Measurements from ENCODE around the gene RBMS3.

Gene RBMS3

GRCh38 chr3:29268651-29269050, 12.2 kb upstream of the RBMS3 start:
- Histone ChIP-seq H3K4ac (ENCODE audit: low read depth, low read length) (no peak overlapping the region), H3K23ac (ENCODE audit: low read length) (no peak overlapping the region), H2BK5ac (ENCODE audit: low read depth, low read length, poor library complexity) (no peak overlapping the region), H3K14ac (ENCODE audit: low read length) (no peak overlapping the region), H3K4me2 (ENCODE audit: low read length) (no peak overlapping the region), H3K79me2 (ENCODE audit: control insufficient read depth, insufficient read depth, low read length, poor library complexity) (no peaks in the 10 kb centered on the region), H3K4me1 (ENCODE audit: control insufficient read depth in 1 of 2, insufficient read depth in 2 of 2, low read length in 2 of 2) (no peaks in the 10 kb centered on the region), H4K12ac (ENCODE audit: low read depth, low read length) (no peak overlapping the region), H4K91ac (ENCODE audit: low read depth, low read length) (no peak overlapping the region), H3K4me3 (ENCODE audit: low read depth, low read length) (no peak overlapping the region), H4K8ac (ENCODE audit: low read depth, low read length) (no peak overlapping the region), H2AK5ac (ENCODE audit: low read length) (no peak overlapping the region), H3K9me3 (ENCODE audit: insufficient read depth, low read depth, low read length) (no peaks in the 10 kb centered on the region), H2AFZ (ENCODE audit: insufficient read depth, low read length, poor library complexity) (no peak overlapping the region), H3K9ac (ENCODE audit: low read length) (no peak overlapping the region), H3K79me1 (ENCODE audit: low read length) (no peaks in the 10 kb centered on the region), H3K36me3 (ENCODE audit: control insufficient read depth in 1 of 2, insufficient read depth in 2 of 2, low read length in 2 of 2) (no peaks in the 10 kb centered on the region), H3K18ac (ENCODE audit: low read length) (no peak overlapping the region), H2BK12ac (ENCODE audit: low read length) (no peak overlapping the region), H3K27me3 (ENCODE audit: insufficient read depth, low read length) (no peaks in the 10 kb centered on the region), H2BK120ac (ENCODE audit: insufficient read depth, low read length, poor library complexity) (no peak overlapping the region), H3K27ac (ENCODE audit: low read depth, low read length) (no peak overlapping the region)
- DNase-seq, result peak; percentile 40 to 45
- no CpG with 5 or more reads among the region's 2 CpGs for WGBS (ENCODE audit: extremely low coverage, insufficient coverage, insufficient read length)

- no peak overlapping the region for H3K9ac ChIP-seq (ENCODE audit: low read length)
- no peak overlapping the region for H4K8ac ChIP-seq (ENCODE audit: low read depth, low read length)
- no peak overlapping the region for H4K91ac ChIP-seq (ENCODE audit: low read depth, low read length)
- no peak overlapping the region for H3K27ac ChIP-seq (ENCODE audit: low read depth, low read length)
- no CpG with 5 or more reads among the region's 1 CpG for WGBS (ENCODE audit: extremely low coverage, insufficient coverage, insufficient read length)
- H3K4me3 ChIP-seq (ENCODE audit: low read depth, low read length), result no peak overlapping the region
- no peaks in the 10 kb centered on the region for H3K36me3 ChIP-seq (ENCODE audit: control insufficient read depth in 1 of 2, insufficient read depth in 2 of 2, low read length in 2 of 2)
- no peak overlapping the region for H2AFZ ChIP-seq (ENCODE audit: insufficient read depth, low read length, poor library complexity)
- no peaks in the 10 kb centered on the region for H3K79me2 ChIP-seq (ENCODE audit: control insufficient read depth, insufficient read depth, low read length, poor library complexity)
- no peaks in the 10 kb centered on the region for H3K9me3 ChIP-seq (ENCODE audit: insufficient read depth, low read depth, low read length)
- H3K18ac ChIP-seq (ENCODE audit: low read length), result no peak overlapping the region
- H2AK5ac ChIP-seq (ENCODE audit: low read length), result no peak overlapping the region
- no peaks in the 10 kb centered on the region for H3K79me1 ChIP-seq (ENCODE audit: low read length)
- H2BK12ac ChIP-seq (ENCODE audit: low read length), result no peak overlapping the region
- no peak overlapping the region for H2BK120ac ChIP-seq (ENCODE audit: insufficient read depth, low read length, poor library complexity)
- H3K27me3 ChIP-seq (ENCODE audit: insufficient read depth, low read length), result no peaks in the 10 kb centered on the region
- H3K4me2 ChIP-seq (ENCODE audit: low read length), result no peak overlapping the region
- no peak overlapping the region for H3K4ac ChIP-seq (ENCODE audit: low read depth, low read length)
- no peak overlapping the region for H3K14ac ChIP-seq (ENCODE audit: low read length)
- no peak overlapping the region for H4K12ac ChIP-seq (ENCODE audit: low read depth, low read length)
- no peak for DNase-seq
- no peak overlapping the region for H3K23ac ChIP-seq (ENCODE audit: low read length)
- H2BK5ac ChIP-seq (ENCODE audit: low read depth, low read length, poor library complexity), result no peak overlapping the region
- H3K4me1 ChIP-seq (ENCODE audit: control insufficient read depth in 1 of 2, insufficient read depth in 2 of 2, low read length in 2 of 2), result no peaks in the 10 kb centered on the region
Measured at GRCh38 chr3:29270752-29271151, 10.1 kb upstream of the RBMS3 start.

GRCh38 chr3:29271475-29271874, 9.4 kb upstream of the RBMS3 start:
- no peak overlapping the region for H4K8ac ChIP-seq (ENCODE audit: low read depth, low read length)
- no peak overlapping the region for H3K4me2 ChIP-seq (ENCODE audit: low read length)
- no peaks in the 10 kb centered on the region for H3K4me1 ChIP-seq (ENCODE audit: control insufficient read depth in 1 of 2, insufficient read depth in 2 of 2, low read length in 2 of 2)
- no peaks in the 10 kb centered on the region for H3K79me2 ChIP-seq (ENCODE audit: control insufficient read depth, insufficient read depth, low read length, poor library complexity)
- no peak overlapping the region for H3K27ac ChIP-seq (ENCODE audit: low read depth, low read length)
- H3K36me3 ChIP-seq (ENCODE audit: control insufficient read depth in 1 of 2, insufficient read depth in 2 of 2, low read length in 2 of 2), result no peaks in the 10 kb centered on the region
- H4K12ac ChIP-seq (ENCODE audit: low read depth, low read length), result no peak overlapping the region
- H3K4me3 ChIP-seq (ENCODE audit: low read depth, low read length), result no peak overlapping the region
- no peak overlapping the region for H2BK12ac ChIP-seq (ENCODE audit: low read length)
- DNase-seq, result no peak
- no peak overlapping the region for H3K4ac ChIP-seq (ENCODE audit: low read depth, low read length)
- H2AFZ ChIP-seq (ENCODE audit: insufficient read depth, low read length, poor library complexity), result no peak overlapping the region
- no peak overlapping the region for H2BK5ac ChIP-seq (ENCODE audit: low read depth, low read length, poor library complexity)
- H3K23ac ChIP-seq (ENCODE audit: low read length), result no peak overlapping the region
- no peak overlapping the region for H4K91ac ChIP-seq (ENCODE audit: low read depth, low read length)
- H3K79me1 ChIP-seq (ENCODE audit: low read length), result no peaks in the 10 kb centered on the region
- H2BK120ac ChIP-seq (ENCODE audit: insufficient read depth, low read length, poor library complexity), result no peak overlapping the region
- H3K27me3 ChIP-seq (ENCODE audit: insufficient read depth, low read length), result no peaks in the 10 kb centered on the region
- H3K9me3 ChIP-seq (ENCODE audit: insufficient read depth, low read depth, low read length), result no peaks in the 10 kb centered on the region
- H3K9ac ChIP-seq (ENCODE audit: low read length), result no peak overlapping the region
- no peak overlapping the region for H2AK5ac ChIP-seq (ENCODE audit: low read length)
- no peak overlapping the region for H3K18ac ChIP-seq (ENCODE audit: low read length)
- no CpG with 5 or more reads among the region's 3 CpGs for WGBS (ENCODE audit: extremely low coverage, insufficient coverage, insufficient read length)
- no peak overlapping the region for H3K14ac ChIP-seq (ENCODE audit: low read length)

GRCh38 chr3:29274667-29275066, 6.2 kb upstream of the RBMS3 start:
- Histone ChIP-seq H3K4me1 (ENCODE audit: control insufficient read depth in 1 of 2, insufficient read depth in 2 of 2, low read length in 2 of 2) (peaks cover under 1% of the 10 kb centered on the region in 2 experiments), H3K14ac (ENCODE audit: low read length) (no peak overlapping the region), H3K4ac (ENCODE audit: low read depth, low read length) (no peak overlapping the region), H4K8ac (ENCODE audit: low read depth, low read length) (no peak overlapping the region), H3K9ac (ENCODE audit: low read length) (no peak overlapping the region), H4K12ac (ENCODE audit: low read depth, low read length) (no peak overlapping the region), H3K9me3 (ENCODE audit: insufficient read depth, low read depth, low read length) (no peaks in the 10 kb centered on the region), H3K27me3 (ENCODE audit: insufficient read depth, low read length) (no peaks in the 10 kb centered on the region), H3K79me2 (ENCODE audit: control insufficient read depth, insufficient read depth, low read length, poor library complexity) (no peaks in the 10 kb centered on the region), H3K18ac (ENCODE audit: low read length) (no peak overlapping the region), H2AFZ (ENCODE audit: insufficient read depth, low read length, poor library complexity) (no peak overlapping the region), H2BK120ac (ENCODE audit: insufficient read depth, low read length, poor library complexity) (no peak overlapping the region), H3K27ac (ENCODE audit: low read depth, low read length) (no peak overlapping the region), H4K91ac (ENCODE audit: low read depth, low read length) (no peak overlapping the region), H3K23ac (ENCODE audit: low read length) (no peak overlapping the region), H3K4me3 (ENCODE audit: low read depth, low read length) (no peak overlapping the region), H3K79me1 (ENCODE audit: low read length) (peaks cover under 1% of the 10 kb centered on the region), H3K4me2 (ENCODE audit: low read length) (no peak overlapping the region), H2AK5ac (ENCODE audit: low read length) (no peak overlapping the region), H2BK5ac (ENCODE audit: low read depth, low read length, poor library complexity) (no peak overlapping the region), H3K36me3 (ENCODE audit: control insufficient read depth in 1 of 2, insufficient read depth in 2 of 2, low read length in 2 of 2) (no peaks in the 10 kb centered on the region), H2BK12ac (ENCODE audit: low read length) (no peak overlapping the region)
- DNase-seq, result no peak
- no CpG with 5 or more reads among the region's 3 CpGs for WGBS (ENCODE audit: extremely low coverage, insufficient coverage, insufficient read length)
